Adrenal gland (tissue), 5 donors: Measurements from ENCODE around the gene SPAG16.

ENCODE experiments used
- POLR2A ChIP-seq, 2 donors: fragments of 450-650 bp; IDR thresholded peaks; one replicate each; pipeline ENCODE4 v1.6.1; 2017; ENCODE audit warnings: antibody characterized with exemption in 2 of 2, mild to moderate bottlenecking in 2 of 2, moderate library complexity in 1 of 2
- TF ChIP-seq, protein P1 (sequence below), 6 experiments: fragments of 450-650 bp in 4 of 6; fragments of 200-600 bp in 2 of 6; sonication (generic) in 1 of 6; IDR thresholded peaks; 1 replicate in 5 of 6; 2 replicates in 1 of 6; pipeline versions ENCODE4 v1.5.1 to v1.8.0; 2016 to 2021; ENCODE audit warnings: antibody characterized with exemption in 6 of 6, mild to moderate bottlenecking in 2 of 6, moderate library complexity in 1 of 6
- donor health status: DM: no; HTN: no; CAD: no.

DNA sequence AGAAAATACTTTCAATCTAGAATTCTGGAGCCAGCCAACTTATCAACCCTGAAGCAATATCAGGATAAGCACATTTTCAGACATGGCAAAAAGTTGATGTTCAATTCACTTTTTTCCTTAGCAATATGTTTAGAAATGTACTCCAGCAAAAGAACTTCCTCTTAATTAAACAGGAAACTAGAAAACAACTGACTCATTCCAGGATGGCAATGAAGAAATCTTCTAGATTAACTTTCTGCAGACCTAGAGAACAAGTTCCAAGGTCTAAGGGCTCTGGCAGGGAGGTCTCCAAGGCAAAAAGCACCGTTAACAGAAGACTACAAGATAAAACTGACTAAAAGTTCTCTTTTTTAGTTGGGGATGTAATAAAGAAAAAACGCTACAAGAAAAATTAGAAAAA lies 1057.4 kb downstream of the SPAG16 start:
- TF ChIP-seq, protein P1, sequence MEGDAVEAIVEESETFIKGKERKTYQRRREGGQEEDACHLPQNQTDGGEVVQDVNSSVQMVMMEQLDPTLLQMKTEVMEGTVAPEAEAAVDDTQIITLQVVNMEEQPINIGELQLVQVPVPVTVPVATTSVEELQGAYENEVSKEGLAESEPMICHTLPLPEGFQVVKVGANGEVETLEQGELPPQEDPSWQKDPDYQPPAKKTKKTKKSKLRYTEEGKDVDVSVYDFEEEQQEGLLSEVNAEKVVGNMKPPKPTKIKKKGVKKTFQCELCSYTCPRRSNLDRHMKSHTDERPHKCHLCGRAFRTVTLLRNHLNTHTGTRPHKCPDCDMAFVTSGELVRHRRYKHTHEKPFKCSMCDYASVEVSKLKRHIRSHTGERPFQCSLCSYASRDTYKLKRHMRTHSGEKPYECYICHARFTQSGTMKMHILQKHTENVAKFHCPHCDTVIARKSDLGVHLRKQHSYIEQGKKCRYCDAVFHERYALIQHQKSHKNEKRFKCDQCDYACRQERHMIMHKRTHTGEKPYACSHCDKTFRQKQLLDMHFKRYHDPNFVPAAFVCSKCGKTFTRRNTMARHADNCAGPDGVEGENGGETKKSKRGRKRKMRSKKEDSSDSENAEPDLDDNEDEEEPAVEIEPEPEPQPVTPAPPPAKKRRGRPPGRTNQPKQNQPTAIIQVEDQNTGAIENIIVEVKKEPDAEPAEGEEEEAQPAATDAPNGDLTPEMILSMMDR (IDR thresholded peaks at IDR 0.05), result no peak
- TF ChIP-seq POLR2A (IDR thresholded peaks at IDR 0.05), result no peak
